Stimulated activated CD8-positive, alpha-beta memory T cell treated with anti-CD3 and anti-CD28 coated beads, Interleukin-12 subunit alpha, Interleukin-12 subunit beta, amount 100 ng/mL, for 4 hours (primary cell): ENCODE measurements around the gene MYL3.
"Not testable (repeated sequence)": the region's sequence is repeated elsewhere in the genome, so short reads cannot be mapped to it uniquely, and the experiment has no call there.

Experiments used
- DNase-seq: peaks from one replicate; pipeline ENCODE4 v3.0.0-alpha.2; 2020; ENCODE audit warnings: low read depth

The MYL3 gene

GRCh38 chr3:46824211-46824970 is 38.9 kb downstream of the MYL3 start:
- DNase-seq = no peak

- not testable (repeated sequence) for DNase-seq
These were observed 39.9 kb downstream of the MYL3 start for GRCh38 chr3:46823314-46823713.

GRCh38 chr3:46821553-46821952 is 41.7 kb downstream of the MYL3 start:
- DNase-seq = no peak

GRCh38 chr3:46820852-46821251 is 42.4 kb downstream of the MYL3 start:
- DNase-seq = no peak

- DNase-seq = peak; percentile 59
These were observed 50.9 kb downstream of the MYL3 start for GRCh38 chr3:46812237-46812791.

GRCh38 chr3:46811615-46812236 is 51.5 kb downstream of the MYL3 start:
- no peak for DNase-seq

GRCh38 chr3:46808766-46809165 is 54.5 kb downstream of the MYL3 start:
- not testable (repeated sequence) for DNase-seq
